CD4-positive, CD25-positive, alpha-beta regulatory T cell (primary cell): ENCODE measurements around the gene RDH11. TPM values are rescaled to one million over a fixed set of nuclear protein-coding genes. Genes with fewer than 3 reads are reported as not detected.
A peak's percentile ranks its signal among the peaks of the same experiment; 100 is the strongest.
"Not testable (repeated sequence)": the region's sequence is repeated elsewhere in the genome, so short reads cannot be mapped to it uniquely, and the experiment has no call there.

Experiments
- ATAC-seq, 2 donors: fragments of 150-1000 bp; cut with Tn5 transposase; one replicate each; pipeline ENCODE4 v1.10.0; 2021; ENCODE audit warnings: low read depth in 2 of 2, moderate number of reproducible peaks in 2 of 2, moderate library complexity in 1 of 2
- DNase-seq, 3 donors: peaks; one replicate each; pipeline versions ENCODE4 v3.0.0 to v3.0.0-alpha.2; 2012 to 2022; ENCODE audit warnings: mixed read lengths in 1 of 3
- H3K27ac ChIP-seq: one replicate; pipeline ENCODE4 v1.7.0; 2013; ENCODE audit warnings: mild to moderate bottlenecking, low read length; ENCODE audit not compliant: insufficient read depth, poor library complexity, severe bottlenecking
- H3K27me3 ChIP-seq: one replicate; pipeline ENCODE4 v1.7.0; 2013; ENCODE audit warnings: low read length; ENCODE audit not compliant: control insufficient read depth, insufficient read depth
- H3K36me3 ChIP-seq: one replicate; pipeline ENCODE4 v1.7.0; 2013; ENCODE audit warnings: mild to moderate bottlenecking, low read length, moderate library complexity; ENCODE audit not compliant: control insufficient read depth, insufficient read depth
- H3K4me1 ChIP-seq: 2 replicates; pipeline ENCODE4 v1.7.0; 2013; ENCODE audit warnings: mild to moderate bottlenecking, low read length; ENCODE audit not compliant: insufficient read depth, control insufficient read depth, poor library complexity, severe bottlenecking
- H3K4me3 ChIP-seq: one replicate; pipeline ENCODE4 v1.7.0; 2013; ENCODE audit warnings: low read depth, mild to moderate bottlenecking, low read length, moderate library complexity
- H3K9me3 ChIP-seq, 2 experiments: 1 replicate in 1 of 2; 2 replicates in 1 of 2; pipeline ENCODE4 v1.7.0; 2013; ENCODE audit warnings: low read length in 2 of 2, mild to moderate bottlenecking in 1 of 2, moderate library complexity in 1 of 2; ENCODE audit not compliant: control insufficient read depth in 2 of 2
- H3K27ac Mint-ChIP-seq, 3 donors: one replicate each; pipeline ENCODE4 v1.8.0; 2020 to 2022; ENCODE audit warnings: mild to moderate bottlenecking in 3 of 3, mixed read lengths in 3 of 3, moderate library complexity in 2 of 3
- H3K27me3 Mint-ChIP-seq: one replicate; pipeline ENCODE4 v1.8.0; 2022; ENCODE audit warnings: mild to moderate bottlenecking, mixed read lengths
- H3K36me3 Mint-ChIP-seq: one replicate; pipeline ENCODE4 v1.8.0; 2020; ENCODE audit warnings: mixed read lengths
- H3K4me1 Mint-ChIP-seq, 4 donors: one replicate each; pipeline ENCODE4 v1.8.0; 2020 to 2022; ENCODE audit warnings: mixed read lengths in 4 of 4, mild to moderate bottlenecking in 1 of 4
- H3K4me3 Mint-ChIP-seq, 4 donors: one replicate each; pipeline ENCODE4 v1.8.0; 2020 to 2022; ENCODE audit warnings: mild to moderate bottlenecking in 4 of 4, mixed read lengths in 4 of 4, moderate library complexity in 3 of 4
- H3K9me3 Mint-ChIP-seq, 7 donors: one replicate each; pipeline ENCODE4 v1.8.0; 2020 to 2022; ENCODE audit warnings: mixed read lengths in 7 of 7, mild to moderate bottlenecking in 3 of 7, moderate library complexity in 2 of 7
- polyA plus RNA-seq, 4 donors: library from polyadenylated mRNA; unstranded; fragments of 300-500 nt; fragmentation: Illumina TruSeq; gene quantifications; one replicate each; pipeline ENCODE4 v1.2.3, GENCODE V29; 2021
- total RNA-seq: library from RNA; stranded (reverse); gene quantifications from one replicate; pipeline ENCODE4 v1.2.3, GENCODE V29; 2022

The RDH11 gene
- total and polyA plus RNA-seq, 5 donors from 2014 or later: 26.7 to 84.1 (median 72.2) TPM

- H3K27ac ChIP-seq: no peak overlapping the region
- H3K4me3 ChIP-seq: no peak overlapping the region
- no peak for DNase-seq
- no peaks in the 10 kb centered on the region for H3K27me3 ChIP-seq
- H3K27ac Mint-ChIP-seq: no peak overlapping the region
- no peaks in the 10 kb centered on the region for H3K9me3 Mint-ChIP-seq
- H3K4me1 ChIP-seq: peaks cover 4% of the 10 kb centered on the region
- H3K27me3 Mint-ChIP-seq: peaks cover 15% of the 10 kb centered on the region
- no peak overlapping the region for H3K4me3 Mint-ChIP-seq
- H3K36me3 Mint-ChIP-seq: no peaks in the 10 kb centered on the region
- no peak for ATAC-seq
- H3K36me3 ChIP-seq: no peaks in the 10 kb centered on the region
- peaks cover 5 to 20% (median 10%) of the 10 kb centered on the region in 4 donors for H3K4me1 Mint-ChIP-seq
- no peaks in the 10 kb centered on the region for H3K9me3 ChIP-seq
Observed at GRCh38 chr14:67718265-67718664, 22.7 kb upstream of the RDH11 start.

GRCh38 chr14:67717048-67717447 lies 21.5 kb upstream of the RDH11 start:
- Mint-ChIP-seq H3K36me3 (no peaks in the 10 kb centered on the region), H3K27me3 (peaks cover 3% of the 10 kb centered on the region), H3K27ac (no peak overlapping the region), H3K9me3 (no peaks in the 10 kb centered on the region), H3K4me1 (peaks cover 5 to 12% (median 7%) of the 10 kb centered on the region in 4 donors), H3K4me3 (no peak overlapping the region)
- ATAC-seq (no peak), DNase-seq (no peak)
- no peaks in the 10 kb centered on the region for H3K36me3 ChIP-seq
- H3K4me3 ChIP-seq: no peak overlapping the region
- H3K27me3 ChIP-seq: no peaks in the 10 kb centered on the region
- no peaks in the 10 kb centered on the region for H3K9me3 ChIP-seq
- H3K4me1 ChIP-seq: peaks cover 4% of the 10 kb centered on the region
- no peak overlapping the region for H3K27ac ChIP-seq

GRCh38 chr14:67710209-67710608 lies 14.6 kb upstream of the RDH11 start:
- peaks cover 0 to 8% (median 4%) of the 10 kb centered on the region in 7 donors for H3K9me3 Mint-ChIP-seq
- Histone ChIP-seq H3K4me1 (no peaks in the 10 kb centered on the region), H3K27me3 (peaks cover under 1% of the 10 kb centered on the region), H3K27ac (no peak overlapping the region), H3K4me3 (no peak overlapping the region), H3K9me3 (peaks cover 8 to 9% of the 10 kb centered on the region in 2 experiments), H3K36me3 (no peaks in the 10 kb centered on the region)
- DNase-seq (no peak), ATAC-seq (no peak)
- H3K27me3 Mint-ChIP-seq: no peaks in the 10 kb centered on the region
- no peak overlapping the region for H3K27ac Mint-ChIP-seq
- no peak overlapping the region for H3K4me3 Mint-ChIP-seq
- no peaks in the 10 kb centered on the region for H3K4me1 Mint-ChIP-seq
- H3K36me3 Mint-ChIP-seq: peaks cover 3% of the 10 kb centered on the region

GRCh38 chr14:67709796-67710195 lies 14.2 kb upstream of the RDH11 start:
- H3K27me3 ChIP-seq, ATAC-seq, H3K27ac Mint-ChIP-seq, H3K27ac ChIP-seq, H3K4me1 Mint-ChIP-seq, H3K9me3 Mint-ChIP-seq, H3K27me3 Mint-ChIP-seq, H3K36me3 Mint-ChIP-seq, H3K36me3 ChIP-seq, DNase-seq, H3K9me3 ChIP-seq, H3K4me3 Mint-ChIP-seq, H3K4me1 ChIP-seq, H3K4me3 ChIP-seq: not testable (repeated sequence)

- not testable (repeated sequence) for H3K4me3 ChIP-seq, H3K36me3 ChIP-seq, H3K27me3 Mint-ChIP-seq, H3K4me1 Mint-ChIP-seq, H3K9me3 Mint-ChIP-seq, DNase-seq, H3K27ac ChIP-seq, H3K27ac Mint-ChIP-seq, H3K27me3 ChIP-seq, H3K36me3 Mint-ChIP-seq, ATAC-seq, H3K9me3 ChIP-seq, H3K4me3 Mint-ChIP-seq, H3K4me1 ChIP-seq
Observed at GRCh38 chr14:67709346-67709745, 13.8 kb upstream of the RDH11 start.

GRCh38 chr14:67705211-67705610 lies 9.6 kb upstream of the RDH11 start:
- Mint-ChIP-seq H3K27ac (no peak overlapping the region), H3K9me3 (peaks cover 0 to 7% (median 4%) of the 10 kb centered on the region in 7 donors), H3K27me3 (peaks cover 9% of the 10 kb centered on the region), H3K4me3 (no peak overlapping the region), H3K4me1 (no peaks in the 10 kb centered on the region), H3K36me3 (peaks cover 3% of the 10 kb centered on the region)
- ATAC-seq (no peak), DNase-seq (no peak)
- peaks cover 6 to 9% of the 10 kb centered on the region in 2 experiments for H3K9me3 ChIP-seq
- H3K27me3 ChIP-seq: peaks cover 2% of the 10 kb centered on the region
- H3K4me1 ChIP-seq: no peaks in the 10 kb centered on the region
- no peak overlapping the region for H3K4me3 ChIP-seq
- no peaks in the 10 kb centered on the region for H3K36me3 ChIP-seq
- H3K27ac ChIP-seq: no peak overlapping the region

- H3K4me1 ChIP-seq: no peaks in the 10 kb centered on the region
- no peaks in the 10 kb centered on the region for H3K36me3 ChIP-seq
- no peak overlapping the region for H3K4me3 ChIP-seq
- Mint-ChIP-seq H3K9me3 (peaks cover 0 to 2% (median 0%) of the 10 kb centered on the region in 7 donors), H3K27ac (no peak overlapping the region), H3K4me1 (no peaks in the 10 kb centered on the region), H3K4me3 (no peak overlapping the region), H3K36me3 (no peaks in the 10 kb centered on the region), H3K27me3 (peaks cover 9% of the 10 kb centered on the region)
- peaks cover 2 to 3% of the 10 kb centered on the region in 2 experiments for H3K9me3 ChIP-seq
- DNase-seq: peak; percentile 10 to 76 (median 51)
- no peak overlapping the region for H3K27ac ChIP-seq
- ATAC-seq: peak; percentile 78 to 82
- H3K27me3 ChIP-seq: peaks cover 2% of the 10 kb centered on the region
Observed at GRCh38 chr14:67704484-67705089, 9.0 kb upstream of the RDH11 start.

- no peak for ATAC-seq
- peaks cover 9% of the 10 kb centered on the region for H3K27me3 Mint-ChIP-seq
- Histone ChIP-seq H3K36me3 (no peaks in the 10 kb centered on the region), H3K4me1 (no peaks in the 10 kb centered on the region), H3K27ac (no peak overlapping the region), H3K4me3 (no peak overlapping the region), H3K9me3 (no peaks in the 10 kb centered on the region), H3K27me3 (peaks cover 2% of the 10 kb centered on the region)
- DNase-seq: no peak
- H3K36me3 Mint-ChIP-seq: no peaks in the 10 kb centered on the region
- no peak overlapping the region for H3K27ac Mint-ChIP-seq
- no peak overlapping the region for H3K4me3 Mint-ChIP-seq
- no peaks in the 10 kb centered on the region for H3K4me1 Mint-ChIP-seq
- H3K9me3 Mint-ChIP-seq: peaks cover 0 to 1% (median 0%) of the 10 kb centered on the region in 7 donors
Observed at GRCh38 chr14:67703997-67704396, 8.4 kb upstream of the RDH11 start.
